A673 (cell line): Measurements from ENCODE around the gene LGALS9.

ENCODE experiments used
- EZH2 ChIP-seq: fragments of 200-600 bp; sonication (generic); IDR thresholded peaks from 2 replicates; pipeline ENCODE4 v1.6.1; 2017; ENCODE audit warnings: borderline replicate concordance, low read depth, mild to moderate bottlenecking, mixed read lengths, antibody characterized with exemption, low read length; ENCODE audit not compliant: poor library complexity, severe bottlenecking
- TF ChIP-seq, protein P1 (sequence below): fragments of 300-800, 200-600 bp; sonication (generic); conservative IDR thresholded peaks from 2 replicates; pipeline ENCODE4 v1.5.1; 2017; ENCODE audit warnings: low read depth, mild to moderate bottlenecking, antibody characterized with exemption, low read length, moderate library complexity, mixed read lengths

DNA sequence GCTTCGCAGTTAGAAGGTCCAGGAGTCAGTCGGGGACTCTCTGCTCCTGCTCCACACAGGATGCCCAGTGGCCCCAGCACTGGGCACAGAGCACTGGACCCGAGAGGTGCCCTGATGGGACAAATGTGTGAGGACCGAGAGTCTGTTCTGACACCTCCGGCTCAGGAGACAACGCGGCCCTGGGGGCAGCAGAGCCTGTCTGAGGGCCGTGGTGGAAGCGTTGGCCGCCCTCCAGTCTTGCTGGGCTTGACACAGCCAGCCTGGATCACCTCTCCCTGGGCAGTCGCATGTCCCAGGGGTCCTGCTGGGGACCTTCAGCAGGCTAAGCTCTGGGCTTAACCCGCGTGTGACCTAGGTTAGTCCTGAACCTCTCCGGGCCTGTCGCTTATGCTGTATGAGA lies 23.1 kb downstream of the LGALS9 start:
- TF ChIP-seq, protein P1, sequence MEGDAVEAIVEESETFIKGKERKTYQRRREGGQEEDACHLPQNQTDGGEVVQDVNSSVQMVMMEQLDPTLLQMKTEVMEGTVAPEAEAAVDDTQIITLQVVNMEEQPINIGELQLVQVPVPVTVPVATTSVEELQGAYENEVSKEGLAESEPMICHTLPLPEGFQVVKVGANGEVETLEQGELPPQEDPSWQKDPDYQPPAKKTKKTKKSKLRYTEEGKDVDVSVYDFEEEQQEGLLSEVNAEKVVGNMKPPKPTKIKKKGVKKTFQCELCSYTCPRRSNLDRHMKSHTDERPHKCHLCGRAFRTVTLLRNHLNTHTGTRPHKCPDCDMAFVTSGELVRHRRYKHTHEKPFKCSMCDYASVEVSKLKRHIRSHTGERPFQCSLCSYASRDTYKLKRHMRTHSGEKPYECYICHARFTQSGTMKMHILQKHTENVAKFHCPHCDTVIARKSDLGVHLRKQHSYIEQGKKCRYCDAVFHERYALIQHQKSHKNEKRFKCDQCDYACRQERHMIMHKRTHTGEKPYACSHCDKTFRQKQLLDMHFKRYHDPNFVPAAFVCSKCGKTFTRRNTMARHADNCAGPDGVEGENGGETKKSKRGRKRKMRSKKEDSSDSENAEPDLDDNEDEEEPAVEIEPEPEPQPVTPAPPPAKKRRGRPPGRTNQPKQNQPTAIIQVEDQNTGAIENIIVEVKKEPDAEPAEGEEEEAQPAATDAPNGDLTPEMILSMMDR: no peak
- TF ChIP-seq EZH2: no peak
